ENCODE data around the gene DRD1.
"Not testable (repeated sequence)": the region's sequence is repeated elsewhere in the genome, so short reads cannot be mapped to it uniquely, and the experiment has no call there.

DRD1 gene

GRCh38 chr5:175463641-175464040, 19.7 kb upstream of the DRD1 start:
- no peak for DNase-seq (ENCODE audit: low read depth)
- no peak overlapping the region for H3K4me3 ChIP-seq (ENCODE audit: low read length)
- TF ChIP-seq CTCF (conservative IDR thresholded peaks at IDR 0.05; ENCODE audit: low read length) = no peak

- no peak overlapping the region for H3K4me3 ChIP-seq (ENCODE audit: low read length)
- no peak for DNase-seq (ENCODE audit: low read depth)
- no peak for TF ChIP-seq CTCF (conservative IDR thresholded peaks at IDR 0.05; ENCODE audit: low read length)
These were observed 17.4 kb upstream of the DRD1 start for GRCh38 chr5:175461370-175461769.

- TF ChIP-seq CTCF (conservative IDR thresholded peaks at IDR 0.05; ENCODE audit: low read length) = no peak
- no peak overlapping the region for H3K4me3 ChIP-seq (ENCODE audit: low read length)
- no peak for DNase-seq (ENCODE audit: low read depth)
These were observed 16.6 kb upstream of the DRD1 start for GRCh38 chr5:175460552-175460951.

- TF ChIP-seq CTCF (conservative IDR thresholded peaks at IDR 0.05; ENCODE audit: low read length) = peak; percentile 48
- no peak overlapping the region for H3K4me3 ChIP-seq (ENCODE audit: low read length)
- DNase-seq (ENCODE audit: low read depth) = no peak
These were observed 16.1 kb upstream of the DRD1 start for GRCh38 chr5:175460126-175460525.

- no peak for TF ChIP-seq CTCF (conservative IDR thresholded peaks at IDR 0.05; ENCODE audit: low read length)
- DNase-seq (ENCODE audit: low read depth) = no peak
- no peak overlapping the region for H3K4me3 ChIP-seq (ENCODE audit: low read length)
These were observed 13.5 kb upstream of the DRD1 start for GRCh38 chr5:175457466-175457865.

GRCh38 chr5:175456105-175456742, 12.2 kb upstream of the DRD1 start:
- no peak for DNase-seq (ENCODE audit: low read depth)
- H3K4me3 ChIP-seq (ENCODE audit: low read length) = no peak overlapping the region
- no peak for TF ChIP-seq CTCF (conservative IDR thresholded peaks at IDR 0.05; ENCODE audit: low read length)

GRCh38 chr5:175454338-175454737, 10.4 kb upstream of the DRD1 start:
- not testable (repeated sequence) for DNase-seq (ENCODE audit: low read depth); H3K4me3 ChIP-seq (ENCODE audit: low read length)

- DNase-seq (ENCODE audit: low read depth) = no peak
- TF ChIP-seq CTCF (conservative IDR thresholded peaks at IDR 0.05; ENCODE audit: low read length) = no peak
These were observed 8.2 kb upstream of the DRD1 start for GRCh38 chr5:175452166-175452565.

More at GRCh38 chr5:175452166-175452565, 8.2 kb upstream of the DRD1 start:
- no peak overlapping the region for H3K4me3 ChIP-seq (ENCODE audit: low read length)

Measured in AG10803 (cell line).